ENCODE data around the gene ATP5IF1.

ATP5IF1 gene

GRCh38 chr1:28249866-28250295 lies 14.0 kb downstream of the ATP5IF1 start:
- WGBS, 2 experiments (ENCODE audit: insufficient coverage in 2 of 2), result 42 to 77% methylated on average over 2 to 3 of the region's 4 CpGs
- H3K4me1 ChIP-seq (ENCODE audit: control insufficient read depth, insufficient read depth, low read length, poor library complexity, severe bottlenecking), result peaks cover 17% of the 10 kb centered on the region
- H3K27ac ChIP-seq (ENCODE audit: low read depth, low read length, severe bottlenecking), result peak overlapping the region; percentile 31
- H3K4me3 ChIP-seq (ENCODE audit: extremely low read depth, insufficient read depth, low read length, poor library complexity, severe bottlenecking), result no peak overlapping the region
- no peaks in the 10 kb centered on the region for H3K36me3 ChIP-seq (ENCODE audit: control insufficient read depth, insufficient read depth, low read length)
- no peaks in the 10 kb centered on the region for H3K9me3 ChIP-seq (ENCODE audit: control insufficient read depth, low read length)

GRCh38 chr1:28256197-28256827 lies 20.4 kb downstream of the ATP5IF1 start:
- 97 to 100% methylated on average over 1 to 5 of the region's 6 CpGs for WGBS, 2 experiments (ENCODE audit: insufficient coverage in 2 of 2)
- H3K4me1 ChIP-seq (ENCODE audit: control insufficient read depth, insufficient read depth, low read length, poor library complexity, severe bottlenecking), result peaks cover 11% of the 10 kb centered on the region
- peaks cover 7% of the 10 kb centered on the region for H3K36me3 ChIP-seq (ENCODE audit: control insufficient read depth, insufficient read depth, low read length)
- H3K27ac ChIP-seq (ENCODE audit: low read depth, low read length, severe bottlenecking), result no peak overlapping the region
- H3K9me3 ChIP-seq (ENCODE audit: control insufficient read depth, low read length), result no peaks in the 10 kb centered on the region
- no peak overlapping the region for H3K4me3 ChIP-seq (ENCODE audit: extremely low read depth, insufficient read depth, low read length, poor library complexity, severe bottlenecking)

DNA sequence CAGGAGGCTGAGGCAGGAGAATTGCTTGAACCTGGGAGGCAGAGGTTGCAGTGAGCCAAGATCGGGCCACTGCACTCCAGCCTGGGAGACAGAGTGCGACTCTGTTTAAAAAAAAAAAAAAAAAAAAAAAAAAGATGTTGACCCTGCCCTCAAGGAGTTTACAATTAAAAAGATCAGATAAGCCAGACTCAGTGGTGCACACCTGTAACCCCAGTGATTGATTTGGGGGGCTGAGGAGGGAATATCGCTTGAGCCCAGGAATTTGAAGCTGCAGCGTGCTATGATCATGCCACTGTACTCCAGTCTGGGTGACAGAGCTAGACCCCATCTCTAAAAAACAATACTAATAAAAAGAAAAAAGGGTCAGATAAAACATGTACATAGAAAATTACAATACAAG lies 21.8 kb downstream of the ATP5IF1 start:
- WGBS, 2 experiments (ENCODE audit: insufficient coverage in 2 of 2), result 84% methylated on average over 3 of the region's 4 CpGs; no CpG with 5 or more reads in 1 of the 2 experiments
- Histone ChIP-seq H3K27ac (ENCODE audit: low read depth, low read length, severe bottlenecking) (no peak overlapping the region), H3K4me1 (ENCODE audit: control insufficient read depth, insufficient read depth, low read length, poor library complexity, severe bottlenecking) (peaks cover 16% of the 10 kb centered on the region), H3K36me3 (ENCODE audit: control insufficient read depth, insufficient read depth, low read length) (peaks cover 7% of the 10 kb centered on the region), H3K9me3 (ENCODE audit: control insufficient read depth, low read length) (no peaks in the 10 kb centered on the region), H3K4me3 (ENCODE audit: extremely low read depth, insufficient read depth, low read length, poor library complexity, severe bottlenecking) (no peak overlapping the region)

- 70 to 74% methylated on average over 10 to 12 of the region's 12 CpGs for WGBS, 2 experiments (ENCODE audit: insufficient coverage in 2 of 2)
- Histone ChIP-seq H3K4me3 (ENCODE audit: extremely low read depth, insufficient read depth, low read length, poor library complexity, severe bottlenecking) (peak overlapping the region; percentile 95), H3K27ac (ENCODE audit: low read depth, low read length, severe bottlenecking) (peak overlapping the region; percentile 83), H3K9me3 (ENCODE audit: control insufficient read depth, low read length) (no peaks in the 10 kb centered on the region), H3K4me1 (ENCODE audit: control insufficient read depth, insufficient read depth, low read length, poor library complexity, severe bottlenecking) (peaks cover 25% of the 10 kb centered on the region), H3K36me3 (ENCODE audit: control insufficient read depth, insufficient read depth, low read length) (peaks cover 10% of the 10 kb centered on the region)
Observed at GRCh38 chr1:28258628-28259251, 22.8 kb downstream of the ATP5IF1 start.

DNA sequence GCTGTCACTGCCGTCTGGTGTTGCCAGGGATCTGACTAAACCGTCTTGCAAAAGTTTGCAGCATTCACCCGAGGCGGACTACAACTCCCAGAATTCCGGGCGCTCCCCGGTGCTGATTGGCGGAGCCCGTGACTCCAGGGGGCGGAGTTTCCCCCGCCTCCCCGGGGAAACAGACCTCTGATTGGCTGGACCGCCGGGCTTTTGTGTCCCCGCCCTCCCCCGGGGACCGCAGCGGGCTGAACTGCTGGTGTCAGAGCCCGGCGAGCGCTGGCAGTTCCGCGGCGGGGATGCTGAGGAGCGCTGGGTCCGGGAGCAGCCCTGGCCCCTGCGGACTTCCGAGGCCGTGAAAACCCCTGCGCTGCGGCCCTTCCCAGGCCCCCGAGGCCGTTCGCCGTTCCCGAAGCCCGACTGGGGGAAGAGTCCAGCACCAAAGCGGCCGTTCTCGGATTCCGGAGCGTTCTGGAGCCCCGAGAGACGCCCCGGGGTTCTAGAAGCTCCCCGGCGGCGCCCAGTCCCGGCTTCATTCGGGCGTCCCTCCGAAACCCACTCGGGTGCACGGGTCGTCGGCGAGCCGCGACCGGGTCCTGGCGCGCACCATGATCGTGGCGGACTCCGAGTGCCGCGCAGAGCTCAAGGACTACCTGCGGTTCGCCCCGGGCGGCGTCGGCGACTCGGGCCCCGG lies 23.5 kb downstream of the ATP5IF1 start, which contains the start of gene SESN2:
Gene SESN2, plus strand, starts transcription at position 267 of the 682 bp plus-strand sequence. Its CDS starts 330 bp downstream, at position 597.
- Histone ChIP-seq H3K4me3 (ENCODE audit: extremely low read depth, insufficient read depth, low read length, poor library complexity, severe bottlenecking) (peak within 1 kb of the TSS; percentile 95), H3K4me1 (ENCODE audit: control insufficient read depth, insufficient read depth, low read length, poor library complexity, severe bottlenecking) (peaks cover 26% of the 10 kb centered on the region), H3K9me3 (ENCODE audit: control insufficient read depth, low read length) (no peaks in the 10 kb centered on the region), H3K27ac (ENCODE audit: low read depth, low read length, severe bottlenecking) (peak within 1 kb of the TSS; percentile 94), H3K36me3 (ENCODE audit: control insufficient read depth, insufficient read depth, low read length) (peaks cover 10% of the 10 kb centered on the region)
- 0% methylated on average over 67 to 70 of the region's 76 CpGs for WGBS, 2 experiments (ENCODE audit: insufficient coverage in 2 of 2)

DNA sequence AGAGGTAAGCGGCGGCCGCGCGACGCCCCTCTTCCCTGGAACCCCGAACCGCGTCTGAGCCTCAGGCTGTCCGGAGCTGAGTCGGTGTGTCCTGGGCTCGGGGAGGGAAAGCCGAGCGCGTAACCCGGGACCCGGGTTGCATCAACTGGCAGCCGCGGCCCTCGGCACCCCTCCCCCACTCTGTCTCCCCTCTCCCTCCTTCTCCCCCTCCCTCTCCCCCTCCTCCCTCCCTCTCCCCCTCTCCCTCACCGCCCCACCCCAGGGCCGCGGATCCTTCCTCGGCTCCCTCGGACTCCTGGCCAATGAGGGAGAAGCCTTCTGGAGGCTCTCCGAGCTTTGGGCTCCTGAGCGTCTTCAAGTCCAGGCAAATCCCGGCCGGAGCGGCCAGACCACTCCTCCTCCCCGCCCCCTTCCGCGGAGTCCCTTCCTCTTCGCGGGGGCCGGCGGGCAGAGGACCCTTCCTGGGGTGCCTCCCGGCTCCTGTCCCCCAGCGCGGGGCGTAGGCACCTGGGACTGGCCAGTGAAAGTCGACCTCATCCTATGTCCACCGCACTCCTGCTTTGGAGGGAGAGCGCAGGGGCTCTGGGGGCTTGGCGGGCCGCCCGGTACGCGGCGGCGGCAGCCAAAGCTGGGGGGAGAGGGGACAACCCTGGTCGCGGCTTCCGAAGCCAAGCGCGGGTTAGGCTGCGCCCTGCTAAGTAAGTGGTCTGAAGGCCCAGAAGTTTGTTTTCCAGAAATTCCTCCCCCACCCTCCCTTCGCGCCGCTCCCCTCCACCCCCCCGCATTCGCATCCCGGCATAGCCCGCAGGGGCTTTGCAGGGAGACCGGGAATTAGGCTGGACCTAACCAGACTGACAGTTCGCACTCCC lies 24.2 kb downstream of the ATP5IF1 start:
- peaks cover 10% of the 10 kb centered on the region for H3K36me3 ChIP-seq (ENCODE audit: control insufficient read depth, insufficient read depth, low read length)
- H3K27ac ChIP-seq (ENCODE audit: low read depth, low read length, severe bottlenecking), result peak overlapping the region; percentile 94
- peak overlapping the region; percentile 95 for H3K4me3 ChIP-seq (ENCODE audit: extremely low read depth, insufficient read depth, low read length, poor library complexity, severe bottlenecking)
- H3K9me3 ChIP-seq (ENCODE audit: control insufficient read depth, low read length), result no peaks in the 10 kb centered on the region
- 0 to 3% methylated on average over 23 to 24 of the region's 66 CpGs for WGBS, 2 experiments (ENCODE audit: insufficient coverage in 2 of 2)
- H3K4me1 ChIP-seq (ENCODE audit: control insufficient read depth, insufficient read depth, low read length, poor library complexity, severe bottlenecking), result peaks cover 26% of the 10 kb centered on the region

DNA sequence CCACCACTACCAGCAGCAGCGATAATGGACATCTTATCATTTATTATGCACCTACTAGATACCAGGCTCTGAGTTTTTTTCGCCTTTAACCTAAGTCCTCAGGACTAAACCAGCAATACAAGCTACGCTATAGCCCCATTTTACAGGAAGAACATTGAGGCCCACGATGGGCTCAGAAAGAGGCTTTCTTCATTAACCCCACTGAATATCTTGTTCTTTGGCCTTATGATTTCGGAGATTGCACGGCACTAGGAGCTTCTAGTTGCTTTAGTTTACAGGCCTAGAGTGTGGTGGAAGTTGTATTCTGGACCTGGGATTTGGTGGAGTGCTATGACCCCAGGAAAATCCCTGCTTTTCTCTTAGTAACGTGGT lies 24.9 kb downstream of the ATP5IF1 start:
- H3K4me3 ChIP-seq (ENCODE audit: extremely low read depth, insufficient read depth, low read length, poor library complexity, severe bottlenecking), result peak overlapping the region; percentile 95
- H3K4me1 ChIP-seq (ENCODE audit: control insufficient read depth, insufficient read depth, low read length, poor library complexity, severe bottlenecking), result peaks cover 26% of the 10 kb centered on the region
- WGBS, 2 experiments (ENCODE audit: insufficient coverage in 2 of 2), result 62 to 77% methylated on average over 4 to 7 of the region's 7 CpGs
- H3K27ac ChIP-seq (ENCODE audit: low read depth, low read length, severe bottlenecking), result no peak overlapping the region
- H3K36me3 ChIP-seq (ENCODE audit: control insufficient read depth, insufficient read depth, low read length), result peaks cover 10% of the 10 kb centered on the region
- no peaks in the 10 kb centered on the region for H3K9me3 ChIP-seq (ENCODE audit: control insufficient read depth, low read length)

DNA sequence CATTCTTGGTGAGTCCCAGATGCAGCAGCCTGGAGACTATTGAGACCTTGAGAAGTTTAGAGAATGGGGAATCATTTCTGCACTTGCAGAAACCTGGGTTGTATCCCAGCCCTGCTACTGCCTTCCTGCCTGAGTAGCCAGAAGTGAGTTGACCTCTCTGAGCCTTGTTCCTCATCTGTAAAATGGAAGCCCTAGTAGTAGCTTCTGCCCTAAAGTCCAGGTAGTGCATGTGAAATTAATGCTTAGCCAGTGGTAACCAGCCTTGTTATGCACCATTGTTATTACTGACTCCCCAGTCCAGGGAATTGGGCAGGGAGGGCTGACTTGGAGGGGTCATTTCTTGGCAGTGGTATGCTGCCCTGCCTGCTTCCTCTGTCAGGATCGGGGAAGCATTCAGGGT lies 29.0 kb downstream of the ATP5IF1 start:
- H3K36me3 ChIP-seq (ENCODE audit: control insufficient read depth, insufficient read depth, low read length), result peaks cover 30% of the 10 kb centered on the region
- peaks cover 24% of the 10 kb centered on the region for H3K4me1 ChIP-seq (ENCODE audit: control insufficient read depth, insufficient read depth, low read length, poor library complexity, severe bottlenecking)
- H3K27ac ChIP-seq (ENCODE audit: low read depth, low read length, severe bottlenecking), result no peak overlapping the region
- WGBS, 2 experiments (ENCODE audit: insufficient coverage in 2 of 2), result 100% methylated on average over 1 of the region's 1 CpG
- no peak overlapping the region for H3K4me3 ChIP-seq (ENCODE audit: extremely low read depth, insufficient read depth, low read length, poor library complexity, severe bottlenecking)
- no peaks in the 10 kb centered on the region for H3K9me3 ChIP-seq (ENCODE audit: control insufficient read depth, low read length)

- Histone ChIP-seq H3K27ac (ENCODE audit: low read depth, low read length, severe bottlenecking) (no peak overlapping the region), H3K4me1 (ENCODE audit: control insufficient read depth, insufficient read depth, low read length, poor library complexity, severe bottlenecking) (peaks cover 24% of the 10 kb centered on the region), H3K36me3 (ENCODE audit: control insufficient read depth, insufficient read depth, low read length) (peaks cover 35% of the 10 kb centered on the region), H3K4me3 (ENCODE audit: extremely low read depth, insufficient read depth, low read length, poor library complexity, severe bottlenecking) (no peak overlapping the region), H3K9me3 (ENCODE audit: control insufficient read depth, low read length) (no peaks in the 10 kb centered on the region)
- 89 to 94% methylated on average over 5 to 6 of the region's 8 CpGs for WGBS, 2 experiments (ENCODE audit: insufficient coverage in 2 of 2)
Observed at GRCh38 chr1:28265577-28265976, 29.7 kb downstream of the ATP5IF1 start.

- H3K4me1 ChIP-seq (ENCODE audit: control insufficient read depth, insufficient read depth, low read length, poor library complexity, severe bottlenecking), result peaks cover 28% of the 10 kb centered on the region
- WGBS, 2 experiments (ENCODE audit: insufficient coverage in 2 of 2), result 50 to 55% methylated on average over 2 to 4 of the region's 5 CpGs
- peaks cover 42% of the 10 kb centered on the region for H3K36me3 ChIP-seq (ENCODE audit: control insufficient read depth, insufficient read depth, low read length)
- H3K27ac ChIP-seq (ENCODE audit: low read depth, low read length, severe bottlenecking), result no peak overlapping the region
- H3K9me3 ChIP-seq (ENCODE audit: control insufficient read depth, low read length), result no peaks in the 10 kb centered on the region
- H3K4me3 ChIP-seq (ENCODE audit: extremely low read depth, insufficient read depth, low read length, poor library complexity, severe bottlenecking), result no peak overlapping the region
Observed at GRCh38 chr1:28266920-28267322, 31.0 kb downstream of the ATP5IF1 start.

Measured in mesodermal cell (in vitro differentiated cells).